ENCODE data around the gene DUSP6. TPM values are rescaled to one million over a fixed set of nuclear protein-coding genes. Genes with fewer than 3 reads are reported as not detected.

DUSP6 gene
- total and polyA plus RNA-seq, 2 of the 13 experiments (the other 11 are each of a cell fraction or from before 2014, with no cell fraction given) = 40.9 to 161 TPM

GRCh38 chr12:89345376-89345775 is 6.9 kb downstream of the DUSP6 start:
- Histone ChIP-seq H3K36me3 (replicated peaks in 1 of 2; ENCODE audit: control insufficient read depth in 1 of 2, insufficient read depth in 2 of 2, low read length in 2 of 2) (peaks cover 5 to 18% of the 10 kb centered on the region in 2 experiments), H3K9me3 (ENCODE audit: low read length) (no peaks in the 10 kb centered on the region), H3K4me3 (replicated peaks in 1 of 3; ENCODE audit: insufficient read depth in 1 of 3, low read depth in 2 of 3, low read length in 3 of 3) (no peak overlapping the region; a peak in 1 of 6 replicates), H4K20me1 (ENCODE audit: insufficient read depth, low read length) (peaks cover 32% of the 10 kb centered on the region), H3K9ac (ENCODE audit: insufficient read depth, low read depth, low read length) (no peak overlapping the region; the same call in 1 of the 2 replicates), H3K27me3 (ENCODE audit: control insufficient read depth in 1 of 2, insufficient read depth in 2 of 2, low read length in 2 of 2) (peaks cover 0 to 5% of the 10 kb centered on the region in 2 experiments; a peak in 1 of 5 replicates), H2AFZ (ENCODE audit: low read length) (no peak overlapping the region), H3K4me2 (ENCODE audit: low read depth, low read length) (peak overlapping the region; percentile 94), H3K4me1 (ENCODE audit: insufficient read depth, low read length) (peaks cover 66% of the 10 kb centered on the region), H3K27ac (ENCODE audit: extremely low read length, insufficient read depth, low read length) (peak overlapping the region; percentile 89), H3K79me2 (ENCODE audit: insufficient read depth, low read length) (peaks cover 29% of the 10 kb centered on the region)
- intact Hi-C loops (cut with micrococcal nuclease; ENCODE audit: unreplicated experiment) = no loop called here
- POLR2A ChIA-PET = interaction anchor here (0.9 to 3.9 kb wide), 9 partner anchors 8 to 116 kb away, joined by 3 to 49 read pairs (median 6); partner anchors contain the start of gene DUSP6
- TF ChIP-seq NFATC3 (CRISPR knock-in tag; IDR thresholded peaks at IDR 0.05) (0 out of 2 replicates have a peak, but pooled peaks have one; percentile 41), ZNF615 (CRISPR knock-in tag; IDR thresholded peaks at IDR 0.05; ENCODE audit: borderline replicate concordance) (no peak), ZNF326 (CRISPR knock-in tag; IDR thresholded peaks at IDR 0.05; ENCODE audit: borderline replicate concordance) (no peak)
- in situ Hi-C loops (cut with HindIII; ENCODE audit: extremely low pct_ligation_motif_present, low pct_unique_long_range_greater_than_20kb) = loop anchor here (25.0 kb wide), 1 partner anchor 283 kb away; no protein-coding TSS in a partner anchor
- WGBS (ENCODE audit: low lambda C conversion rate) = 87% methylated on average over 3 of the region's 3 CpGs
- FAIRE-seq (no peak), ATAC-seq (no peak; the same call in 2 of the 3 replicates), DNase-seq (ENCODE audit: low spot score) (no peak)
- CTCF ChIA-PET (ENCODE audit: low intra/inter-chr PET ratio, low total read pairs) = no interaction called here
- no TSS peak for BruUV-seq (replicated peaks)

- Histone ChIP-seq H3K27me3 (ENCODE audit: control insufficient read depth in 1 of 2, insufficient read depth in 2 of 2, low read length in 2 of 2) (no peaks in the 10 kb centered on the region; a peak in 1 of 5 replicates), H3K4me2 (ENCODE audit: low read depth, low read length) (peak overlapping the region; percentile 94), H3K9ac (ENCODE audit: insufficient read depth, low read depth, low read length) (peak overlapping the region; percentile 48), H3K79me2 (ENCODE audit: insufficient read depth, low read length) (peaks cover 24% of the 10 kb centered on the region), H3K4me3 (replicated peaks in 1 of 3; ENCODE audit: insufficient read depth in 1 of 3, low read depth in 2 of 3, low read length in 3 of 3) (peak overlapping the region; percentile 29 to 41 (median 32)), H3K36me3 (replicated peaks in 1 of 2; ENCODE audit: control insufficient read depth in 1 of 2, insufficient read depth in 2 of 2, low read length in 2 of 2) (peaks cover 3 to 13% of the 10 kb centered on the region in 2 experiments; a peak in 4 of 5 replicates), H2AFZ (ENCODE audit: low read length) (no peak overlapping the region), H3K4me1 (ENCODE audit: insufficient read depth, low read length) (peaks cover 66% of the 10 kb centered on the region), H4K20me1 (ENCODE audit: insufficient read depth, low read length) (peaks cover 27% of the 10 kb centered on the region), H3K9me3 (ENCODE audit: low read length) (no peaks in the 10 kb centered on the region), H3K27ac (ENCODE audit: extremely low read length, insufficient read depth, low read length) (peak overlapping the region; percentile 89)
- BruUV-seq (replicated peaks) = no TSS peak
- WGBS (ENCODE audit: low lambda C conversion rate) = 34% methylated on average over 3 of the region's 3 CpGs
- ChIA-PET POLR2A (interaction anchor here (1.4 to 3.9 kb wide), 4 partner anchors 9 to 34 kb away, joined by 4 to 49 read pairs (median 9); partner anchors contain the start of gene DUSP6), CTCF (ENCODE audit: low intra/inter-chr PET ratio, low total read pairs) (no interaction called here)
- DNase-seq (ENCODE audit: low spot score) (peak; percentile 43), FAIRE-seq (no peak), ATAC-seq (peak; percentile 26)
- in situ Hi-C loops (cut with HindIII; ENCODE audit: extremely low pct_ligation_motif_present, low pct_unique_long_range_greater_than_20kb) (loop anchor here (25.0 kb wide), 1 partner anchor 283 kb away; no protein-coding TSS in a partner anchor), intact Hi-C loops (cut with micrococcal nuclease; ENCODE audit: unreplicated experiment) (loop anchor here (1.0 kb wide), 1 partner anchor 7 kb away; the partner anchor contains the start of gene DUSP6)
- no peak for TF ChIP-seq ATF7 (IDR thresholded peaks at IDR 0.05)
- no peak for TF ChIP-seq ATF7 (CRISPR knock-in tag; IDR thresholded peaks at IDR 0.05)
- TF ChIP-seq, protein P1, sequence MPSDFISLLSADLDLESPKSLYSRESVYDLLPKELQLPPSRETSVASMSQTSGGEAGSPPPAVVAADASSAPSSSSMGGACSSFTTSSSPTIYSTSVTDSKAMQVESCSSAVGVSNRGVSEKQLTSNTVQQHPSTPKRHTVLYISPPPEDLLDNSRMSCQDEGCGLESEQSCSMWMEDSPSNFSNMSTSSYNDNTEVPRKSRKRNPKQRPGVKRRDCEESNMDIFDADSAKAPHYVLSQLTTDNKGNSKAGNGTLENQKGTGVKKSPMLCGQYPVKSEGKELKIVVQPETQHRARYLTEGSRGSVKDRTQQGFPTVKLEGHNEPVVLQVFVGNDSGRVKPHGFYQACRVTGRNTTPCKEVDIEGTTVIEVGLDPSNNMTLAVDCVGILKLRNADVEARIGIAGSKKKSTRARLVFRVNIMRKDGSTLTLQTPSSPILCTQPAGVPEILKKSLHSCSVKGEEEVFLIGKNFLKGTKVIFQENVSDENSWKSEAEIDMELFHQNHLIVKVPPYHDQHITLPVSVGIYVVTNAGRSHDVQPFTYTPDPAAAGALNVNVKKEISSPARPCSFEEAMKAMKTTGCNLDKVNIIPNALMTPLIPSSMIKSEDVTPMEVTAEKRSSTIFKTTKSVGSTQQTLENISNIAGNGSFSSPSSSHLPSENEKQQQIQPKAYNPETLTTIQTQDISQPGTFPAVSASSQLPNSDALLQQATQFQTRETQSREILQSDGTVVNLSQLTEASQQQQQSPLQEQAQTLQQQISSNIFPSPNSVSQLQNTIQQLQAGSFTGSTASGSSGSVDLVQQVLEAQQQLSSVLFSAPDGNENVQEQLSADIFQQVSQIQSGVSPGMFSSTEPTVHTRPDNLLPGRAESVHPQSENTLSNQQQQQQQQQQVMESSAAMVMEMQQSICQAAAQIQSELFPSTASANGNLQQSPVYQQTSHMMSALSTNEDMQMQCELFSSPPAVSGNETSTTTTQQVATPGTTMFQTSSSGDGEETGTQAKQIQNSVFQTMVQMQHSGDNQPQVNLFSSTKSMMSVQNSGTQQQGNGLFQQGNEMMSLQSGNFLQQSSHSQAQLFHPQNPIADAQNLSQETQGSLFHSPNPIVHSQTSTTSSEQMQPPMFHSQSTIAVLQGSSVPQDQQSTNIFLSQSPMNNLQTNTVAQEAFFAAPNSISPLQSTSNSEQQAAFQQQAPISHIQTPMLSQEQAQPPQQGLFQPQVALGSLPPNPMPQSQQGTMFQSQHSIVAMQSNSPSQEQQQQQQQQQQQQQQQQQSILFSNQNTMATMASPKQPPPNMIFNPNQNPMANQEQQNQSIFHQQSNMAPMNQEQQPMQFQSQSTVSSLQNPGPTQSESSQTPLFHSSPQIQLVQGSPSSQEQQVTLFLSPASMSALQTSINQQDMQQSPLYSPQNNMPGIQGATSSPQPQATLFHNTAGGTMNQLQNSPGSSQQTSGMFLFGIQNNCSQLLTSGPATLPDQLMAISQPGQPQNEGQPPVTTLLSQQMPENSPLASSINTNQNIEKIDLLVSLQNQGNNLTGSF (CRISPR knock-in tag; IDR thresholded peaks at IDR 0.05) = no peak
- TF ChIP-seq ZNF672 (CRISPR knock-in tag; IDR thresholded peaks at IDR 0.05) = no peak
- TF ChIP-seq XRCC5 (optimal IDR thresholded peaks at IDR 0.05; ENCODE audit: low read length) = no peak
- no peak for TF ChIP-seq SMARCE1 (IDR thresholded peaks at IDR 0.05; ENCODE audit: borderline replicate concordance)
- no peak for TF ChIP-seq CREM (IDR thresholded peaks at IDR 0.05)
- TF ChIP-seq CREM (CRISPR knock-in tag; IDR thresholded peaks at IDR 0.05) = no peak
- no peak for TF ChIP-seq BORCS8-MEF2B (CRISPR knock-in tag; IDR thresholded peaks at IDR 0.05)
- TF ChIP-seq, protein P2, sequence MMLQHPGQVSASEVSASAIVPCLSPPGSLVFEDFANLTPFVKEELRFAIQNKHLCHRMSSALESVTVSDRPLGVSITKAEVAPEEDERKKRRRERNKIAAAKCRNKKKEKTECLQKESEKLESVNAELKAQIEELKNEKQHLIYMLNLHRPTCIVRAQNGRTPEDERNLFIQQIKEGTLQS (CRISPR knock-in tag; IDR thresholded peaks at IDR 0.05) = no peak
- no peak for TF ChIP-seq KDM5A (IDR thresholded peaks at IDR 0.05; ENCODE audit: borderline replicate concordance, low read length)
These were observed 7.5 kb downstream of the DUSP6 start for GRCh38 chr12:89344862-89345202.
